ENCODE results near the gene JAK1. TPM values are rescaled to one million over a fixed set of nuclear protein-coding genes. Genes with fewer than 3 reads are reported as not detected.
"Not testable (repeated sequence)": the region's sequence is repeated elsewhere in the genome, so short reads cannot be mapped to it uniquely, and the experiment has no call there.

Gene JAK1
- total RNA-seq, 1 experiment from 2014 or later = 130 TPM

DNA sequence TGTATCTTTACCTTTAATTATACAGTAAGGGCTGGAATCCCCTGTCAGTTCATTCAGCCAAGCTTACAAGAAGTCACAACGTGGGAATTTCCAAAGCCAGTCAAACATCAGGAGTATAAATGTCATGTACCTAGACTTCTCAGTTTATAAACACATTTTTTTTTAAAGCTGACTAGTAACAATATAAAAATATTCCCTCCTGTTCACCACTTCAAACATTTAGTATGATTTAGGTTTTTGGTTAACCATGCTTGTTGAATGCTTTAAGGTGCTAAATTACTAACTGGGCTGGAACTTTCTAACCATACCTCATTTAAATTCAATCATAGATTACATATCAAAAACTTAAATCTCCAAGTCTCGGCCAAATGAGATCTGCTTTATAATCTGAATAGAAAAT, 44.0 kb downstream of the JAK1 start:
- H3K27me3 Mint-ChIP-seq (ENCODE audit: unreplicated experiment) = no peaks in the 10 kb centered on the region
- H3K4me1 Mint-ChIP-seq (ENCODE audit: low read depth, unreplicated experiment) = peaks cover 78% of the 10 kb centered on the region
- intact Hi-C loops (cut with micrococcal nuclease; ENCODE audit: unreplicated experiment) = no loop called here
- CTCF ChIA-PET = interaction anchor here (1.5 kb wide), 1 partner anchor 10 kb away, joined by 4 read pairs; no protein-coding TSS in a partner anchor
- TF ChIP-seq, protein P1, sequence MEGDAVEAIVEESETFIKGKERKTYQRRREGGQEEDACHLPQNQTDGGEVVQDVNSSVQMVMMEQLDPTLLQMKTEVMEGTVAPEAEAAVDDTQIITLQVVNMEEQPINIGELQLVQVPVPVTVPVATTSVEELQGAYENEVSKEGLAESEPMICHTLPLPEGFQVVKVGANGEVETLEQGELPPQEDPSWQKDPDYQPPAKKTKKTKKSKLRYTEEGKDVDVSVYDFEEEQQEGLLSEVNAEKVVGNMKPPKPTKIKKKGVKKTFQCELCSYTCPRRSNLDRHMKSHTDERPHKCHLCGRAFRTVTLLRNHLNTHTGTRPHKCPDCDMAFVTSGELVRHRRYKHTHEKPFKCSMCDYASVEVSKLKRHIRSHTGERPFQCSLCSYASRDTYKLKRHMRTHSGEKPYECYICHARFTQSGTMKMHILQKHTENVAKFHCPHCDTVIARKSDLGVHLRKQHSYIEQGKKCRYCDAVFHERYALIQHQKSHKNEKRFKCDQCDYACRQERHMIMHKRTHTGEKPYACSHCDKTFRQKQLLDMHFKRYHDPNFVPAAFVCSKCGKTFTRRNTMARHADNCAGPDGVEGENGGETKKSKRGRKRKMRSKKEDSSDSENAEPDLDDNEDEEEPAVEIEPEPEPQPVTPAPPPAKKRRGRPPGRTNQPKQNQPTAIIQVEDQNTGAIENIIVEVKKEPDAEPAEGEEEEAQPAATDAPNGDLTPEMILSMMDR (IDR thresholded peaks at IDR 0.05; ENCODE audit: unreplicated experiment) = no peak
- no peaks in the 10 kb centered on the region for H3K9me3 Mint-ChIP-seq (ENCODE audit: low read depth, unreplicated experiment)
- no peak overlapping the region for H3K27ac Mint-ChIP-seq (ENCODE audit: unreplicated experiment)
- peaks cover 11% of the 10 kb centered on the region for H3K36me3 Mint-ChIP-seq (ENCODE audit: insufficient read depth, unreplicated experiment)
- DNase-seq = no peak
- no TSS peak for BruUV-seq (replicated peaks)
- H3K4me3 Mint-ChIP-seq (ENCODE audit: low read depth, unreplicated experiment) = no peak overlapping the region

DNA sequence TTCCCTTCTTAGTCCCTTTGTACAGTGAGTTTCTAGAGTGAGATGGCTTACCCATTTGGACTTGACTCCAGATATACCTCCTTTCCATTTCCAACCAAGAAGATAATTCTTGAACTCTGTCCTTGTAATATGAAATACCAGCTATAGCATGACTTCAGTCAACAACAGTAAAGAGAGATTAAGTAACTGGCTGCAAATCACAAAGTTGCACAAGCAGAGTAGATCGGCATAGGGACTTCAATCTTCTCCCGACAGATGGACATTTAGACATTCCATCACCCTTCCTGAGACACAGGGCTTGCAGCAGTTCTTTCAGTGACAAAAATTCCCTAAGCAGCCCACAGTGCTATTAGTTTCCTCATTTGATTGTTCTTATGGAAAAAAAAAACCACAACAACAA, 44.6 kb downstream of the JAK1 start:
- no peak for DNase-seq
- BruUV-seq (replicated peaks) = no TSS peak
- H3K4me1 Mint-ChIP-seq (ENCODE audit: low read depth, unreplicated experiment) = peaks cover 84% of the 10 kb centered on the region
- H3K27ac Mint-ChIP-seq (ENCODE audit: unreplicated experiment) = no peak overlapping the region
- peaks cover 11% of the 10 kb centered on the region for H3K36me3 Mint-ChIP-seq (ENCODE audit: insufficient read depth, unreplicated experiment)
- TF ChIP-seq, protein P1 (IDR thresholded peaks at IDR 0.05; ENCODE audit: unreplicated experiment) = no peak
- intact Hi-C loops (cut with micrococcal nuclease; ENCODE audit: unreplicated experiment) = no loop called here
- H3K9me3 Mint-ChIP-seq (ENCODE audit: low read depth, unreplicated experiment) = no peaks in the 10 kb centered on the region
- CTCF ChIA-PET = no interaction called here
- no peaks in the 10 kb centered on the region for H3K27me3 Mint-ChIP-seq (ENCODE audit: unreplicated experiment)
- no peak overlapping the region for H3K4me3 Mint-ChIP-seq (ENCODE audit: low read depth, unreplicated experiment)

DNA sequence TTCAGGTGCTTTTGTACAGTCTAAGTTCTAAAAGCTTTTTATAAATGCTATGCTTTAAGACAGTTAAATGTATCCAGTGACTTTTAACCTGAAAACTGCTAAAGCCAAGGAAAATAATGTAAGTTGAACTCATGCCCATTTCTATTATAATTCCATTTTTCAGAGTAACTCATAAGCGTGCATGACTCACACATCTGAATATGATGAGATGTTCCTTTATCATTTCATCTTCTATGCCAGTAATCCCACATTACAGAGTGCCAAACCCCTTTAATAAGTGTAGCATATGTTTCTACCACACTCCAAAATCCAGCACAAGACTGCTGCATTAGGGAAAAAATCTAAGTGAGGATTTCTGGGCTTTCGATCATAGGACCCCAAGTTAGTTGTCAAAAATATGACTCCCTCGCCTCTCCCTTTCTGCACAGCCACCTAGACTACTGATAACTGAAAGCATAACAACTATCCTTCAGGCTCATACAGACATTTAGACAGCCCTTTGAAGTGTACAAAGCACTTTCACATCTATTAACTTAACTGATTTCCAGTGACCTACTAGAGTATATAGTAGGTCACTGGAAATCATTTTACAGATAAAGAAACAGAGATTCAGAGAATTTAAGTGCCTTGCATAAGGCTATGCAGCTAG, 45.3 kb downstream of the JAK1 start:
- DNase-seq = no peak
- H3K4me1 Mint-ChIP-seq (ENCODE audit: low read depth, unreplicated experiment) = peaks cover 84% of the 10 kb centered on the region
- H3K9me3 Mint-ChIP-seq (ENCODE audit: low read depth, unreplicated experiment) = no peaks in the 10 kb centered on the region
- intact Hi-C loops (cut with micrococcal nuclease; ENCODE audit: unreplicated experiment) = no loop called here
- BruUV-seq (replicated peaks) = no TSS peak
- no peak overlapping the region for H3K4me3 Mint-ChIP-seq (ENCODE audit: low read depth, unreplicated experiment)
- peaks cover 8% of the 10 kb centered on the region for H3K36me3 Mint-ChIP-seq (ENCODE audit: insufficient read depth, unreplicated experiment)
- TF ChIP-seq, protein P1 (IDR thresholded peaks at IDR 0.05; ENCODE audit: unreplicated experiment) = no peak
- no peak overlapping the region for H3K27ac Mint-ChIP-seq (ENCODE audit: unreplicated experiment)
- H3K27me3 Mint-ChIP-seq (ENCODE audit: unreplicated experiment) = no peaks in the 10 kb centered on the region
- CTCF ChIA-PET = interaction anchor here (0.5 kb wide), 1 partner anchor 22 kb away, joined by 3 read pairs; no protein-coding TSS in a partner anchor

DNA sequence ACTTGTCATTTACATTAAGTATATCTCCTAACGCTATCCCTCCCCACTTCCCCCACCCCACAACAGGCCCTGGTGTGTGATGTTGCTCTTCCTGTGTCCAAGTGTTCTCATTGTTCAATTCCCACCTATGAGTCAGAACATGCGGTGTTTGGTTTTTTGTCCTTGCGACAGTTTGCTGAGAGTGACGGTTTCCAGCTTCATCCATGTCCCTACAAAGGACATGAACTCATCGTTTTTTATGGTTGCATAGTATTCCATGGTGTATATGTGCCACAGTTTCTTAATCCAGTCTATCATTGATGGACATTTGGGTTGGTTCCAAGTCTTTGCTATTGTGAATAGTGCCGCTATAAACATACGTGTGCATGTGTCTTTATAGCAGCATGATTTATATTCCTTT, 47.2 kb downstream of the JAK1 start:
- CTCF ChIA-PET; DNase-seq; H3K27ac Mint-ChIP-seq (ENCODE audit: unreplicated experiment); BruUV-seq (replicated peaks); H3K27me3 Mint-ChIP-seq (ENCODE audit: unreplicated experiment); intact Hi-C loops (cut with micrococcal nuclease; ENCODE audit: unreplicated experiment); H3K4me3 Mint-ChIP-seq (ENCODE audit: low read depth, unreplicated experiment); H3K9me3 Mint-ChIP-seq (ENCODE audit: low read depth, unreplicated experiment): not testable (repeated sequence)
- Mint-ChIP-seq H3K4me1 (ENCODE audit: low read depth, unreplicated experiment) (peaks cover 87% of the 10 kb centered on the region), H3K36me3 (ENCODE audit: insufficient read depth, unreplicated experiment) (peaks cover 10% of the 10 kb centered on the region)

DNA sequence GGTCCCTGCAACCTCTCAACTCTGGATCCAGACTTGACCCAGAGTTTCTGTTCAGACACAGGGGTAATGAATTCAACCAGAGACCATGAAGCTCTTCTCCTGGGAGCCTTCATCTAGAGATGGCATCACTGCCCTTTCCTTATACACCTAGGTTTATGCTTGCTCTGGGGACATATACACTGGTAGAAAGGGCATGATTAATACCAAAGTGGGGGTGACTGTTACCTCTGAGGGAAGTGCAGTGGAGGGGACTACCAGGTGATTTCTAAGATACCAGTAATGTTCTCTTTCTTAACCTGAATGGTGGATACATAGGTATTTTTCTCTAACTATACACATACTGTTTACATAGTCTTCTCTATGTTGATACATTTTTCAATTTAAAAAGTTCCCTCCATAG, 48.4 kb downstream of the JAK1 start:
- H3K9me3 Mint-ChIP-seq (ENCODE audit: low read depth, unreplicated experiment) = no peaks in the 10 kb centered on the region
- H3K36me3 Mint-ChIP-seq (ENCODE audit: insufficient read depth, unreplicated experiment) = peaks cover 13% of the 10 kb centered on the region
- peak overlapping the region; percentile 11 for H3K4me3 Mint-ChIP-seq (ENCODE audit: low read depth, unreplicated experiment)
- intact Hi-C loops (cut with micrococcal nuclease; ENCODE audit: unreplicated experiment) = loop anchor here (2.0 kb wide), 1 partner anchor 19 kb away; no protein-coding TSS in a partner anchor
- H3K4me1 Mint-ChIP-seq (ENCODE audit: low read depth, unreplicated experiment) = peaks cover 88% of the 10 kb centered on the region
- no TSS peak for BruUV-seq (replicated peaks)
- DNase-seq = no peak
- H3K27ac Mint-ChIP-seq (ENCODE audit: unreplicated experiment) = peak overlapping the region; percentile 45
- TF ChIP-seq, protein P1 (IDR thresholded peaks at IDR 0.05; ENCODE audit: unreplicated experiment) = no peak
- CTCF ChIA-PET = interaction anchor here (0.7 to 1.4 kb wide), 2 partner anchors 48 to 163 kb away, joined by 3 read pairs; partner anchors contain the start of gene JAK1
- no peaks in the 10 kb centered on the region for H3K27me3 Mint-ChIP-seq (ENCODE audit: unreplicated experiment)
